NK-92 treated with Interleukin-12 subunit alpha and Interleukin-12 subunit beta, amount 100 ng/mL, for 24 hours (cell line): Measurements from ENCODE around the gene KIF5A.
"Not testable (repeated sequence)": the region's sequence is repeated elsewhere in the genome, so short reads cannot be mapped to it uniquely, and the experiment has no call there.

Experiments used
- DNase-seq: peaks from one replicate; lab custom pipeline; 2025; lab: John Stamatoyannopoulos, UW

KIF5A gene

DNA sequence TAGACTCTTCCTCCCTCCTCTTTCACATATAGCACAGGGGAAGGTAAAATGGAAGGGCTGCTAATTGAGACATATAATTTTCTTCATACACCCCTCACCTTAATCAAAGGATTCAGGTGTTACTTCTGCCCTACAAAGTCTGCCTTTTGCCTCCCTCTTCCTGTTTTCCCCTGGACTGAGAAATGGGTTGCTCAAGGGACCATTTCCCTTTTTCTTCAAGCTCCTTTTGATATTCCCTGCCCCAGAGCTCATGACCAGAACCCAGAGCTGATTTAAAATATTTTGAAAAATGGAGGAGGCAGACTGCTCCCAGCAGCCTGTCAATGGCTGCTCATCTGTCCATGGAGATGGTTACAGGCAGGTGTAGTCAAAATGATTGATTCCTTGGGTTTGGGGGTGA, 34.8 kb downstream of the KIF5A start:
- DNase-seq = no peak

DNA sequence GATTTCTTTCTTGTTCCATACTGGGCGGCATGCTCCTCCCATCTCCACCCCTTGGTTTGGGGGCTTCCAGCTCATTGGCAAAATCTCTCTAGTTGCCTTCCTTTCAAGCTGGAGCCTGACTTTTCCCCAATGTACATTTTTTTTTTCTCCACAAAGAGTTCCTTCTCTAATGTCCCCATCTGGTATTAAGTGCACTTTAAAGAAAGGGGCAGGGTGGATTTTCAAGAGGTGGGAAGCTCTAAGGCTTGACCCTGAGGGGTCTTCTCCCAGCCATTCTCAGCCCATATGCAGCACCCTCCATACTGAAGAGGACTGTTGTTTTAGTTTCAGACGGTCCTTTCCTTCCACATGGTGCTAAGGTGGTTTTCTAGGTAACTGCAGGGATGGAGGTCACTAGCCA, 35.3 kb downstream of the KIF5A start:
- no peak for DNase-seq

- DNase-seq = no peak
Measured at GRCh38 chr12:57586128-57586527, 36.3 kb downstream of the KIF5A start.

DNA sequence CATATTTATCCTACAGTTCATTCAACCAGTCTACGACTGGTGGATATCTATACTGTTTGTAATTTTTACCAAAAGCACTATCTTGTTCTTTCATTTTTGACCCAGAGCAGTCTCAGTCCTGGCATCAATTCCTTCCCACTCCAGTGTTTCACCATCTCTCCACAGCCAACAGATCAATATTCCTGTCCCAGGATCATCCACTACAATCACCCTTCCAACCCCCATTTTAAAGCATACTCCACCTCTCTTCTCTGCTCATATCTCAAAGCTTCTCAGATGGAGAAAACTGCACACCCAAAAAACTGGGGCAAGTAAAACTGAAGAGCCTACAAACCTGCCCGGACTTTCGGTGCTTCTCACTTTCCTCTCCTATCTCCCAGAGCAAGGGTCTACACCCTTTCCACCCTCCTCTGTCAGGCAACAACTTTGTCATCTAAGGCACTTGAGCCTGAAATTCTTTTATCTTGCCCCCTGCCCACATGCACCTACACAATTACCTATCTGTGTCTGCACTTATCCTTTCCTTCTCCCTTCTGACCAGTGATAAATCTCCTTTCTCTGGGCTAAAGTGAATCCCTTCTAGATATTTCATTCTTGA, 37.1 kb downstream of the KIF5A start:
- no peak for DNase-seq

DNA sequence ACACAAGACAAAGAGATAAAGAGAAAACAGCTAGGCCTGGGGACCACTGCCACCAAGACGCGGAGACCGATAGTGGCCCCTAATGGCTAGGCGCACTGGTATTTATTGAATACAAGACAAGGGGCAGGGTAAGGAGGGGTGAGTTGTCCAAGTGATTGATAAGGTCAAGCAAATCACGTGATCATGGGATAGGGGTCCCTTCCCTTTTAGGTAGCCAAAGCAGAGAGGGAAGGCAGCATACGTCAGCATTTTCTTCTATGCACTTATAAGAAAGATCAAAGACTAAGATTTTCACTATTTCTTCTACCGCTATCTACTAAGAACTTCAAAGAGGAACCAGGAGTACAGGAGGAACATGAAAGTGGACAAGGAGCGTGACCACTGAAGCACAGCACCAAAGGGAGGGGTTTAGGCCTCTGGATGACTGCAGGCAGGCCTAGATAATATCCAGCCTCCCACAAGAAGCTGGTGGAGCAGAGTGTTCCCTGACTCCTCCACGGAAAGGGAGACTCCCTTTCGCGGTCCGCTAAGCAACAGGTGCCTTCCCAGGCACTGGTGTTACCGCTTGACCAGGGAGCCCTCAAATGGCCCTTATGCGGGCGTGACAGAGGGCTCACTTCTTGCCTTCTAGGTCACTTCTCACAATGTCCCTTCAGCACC, 39.2 kb downstream of the KIF5A start:
- not testable (repeated sequence) for DNase-seq

GRCh38 chr12:57590479-57590863, 40.6 kb downstream of the KIF5A start:
- no peak for DNase-seq

DNA sequence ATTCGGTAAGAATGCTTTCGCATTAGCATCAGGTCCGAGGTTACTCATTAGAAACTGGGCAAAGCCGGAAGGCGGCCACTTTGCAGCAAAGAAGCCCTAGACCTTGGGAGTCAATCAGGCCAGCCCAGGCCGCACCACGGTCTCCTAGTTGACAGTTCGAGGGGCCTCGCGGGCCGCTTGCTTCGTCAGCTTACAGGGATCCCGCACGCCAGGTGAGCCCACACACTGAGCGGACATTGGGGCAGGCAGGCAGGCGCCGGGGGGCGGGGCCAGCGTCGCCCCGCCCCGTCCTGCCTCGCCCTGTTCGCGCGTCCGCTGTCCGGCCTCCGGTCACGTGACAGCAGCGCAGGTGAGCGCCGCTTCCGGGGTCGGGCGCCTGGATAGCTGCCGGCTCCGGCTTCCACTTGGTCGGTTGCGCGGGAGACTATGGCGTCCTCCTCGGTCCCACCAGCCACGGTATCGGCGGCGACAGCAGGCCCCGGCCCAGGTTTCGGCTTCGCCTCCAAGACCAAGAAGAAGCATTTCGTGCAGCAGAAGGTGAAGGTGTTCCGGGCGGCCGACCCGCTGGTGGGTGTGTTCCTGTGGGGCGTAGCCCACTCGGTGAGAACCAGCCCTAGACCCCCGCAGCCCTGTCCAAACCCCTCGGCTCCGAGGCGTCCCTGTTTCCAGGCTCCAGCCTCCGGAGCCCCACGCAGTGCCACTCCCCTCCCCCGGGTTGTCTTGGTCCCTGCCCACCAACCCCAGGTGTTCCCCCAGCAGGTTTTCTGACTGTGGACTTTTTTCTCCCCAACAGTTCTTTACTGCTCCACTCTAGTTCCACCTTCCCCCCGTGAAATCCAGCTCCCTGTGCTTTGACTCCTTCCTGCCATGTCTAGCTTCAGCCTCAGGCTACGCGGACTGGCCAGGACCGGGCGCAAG, 41.3 kb downstream of the KIF5A start, which contains the start of gene PIP4K2C:
Gene PIP4K2C, plus strand, starts transcription at position 329 of the 918 bp plus-strand sequence. Its CDS starts 98 bp downstream, at position 427.
- peak; percentile 69 for DNase-seq

DNA sequence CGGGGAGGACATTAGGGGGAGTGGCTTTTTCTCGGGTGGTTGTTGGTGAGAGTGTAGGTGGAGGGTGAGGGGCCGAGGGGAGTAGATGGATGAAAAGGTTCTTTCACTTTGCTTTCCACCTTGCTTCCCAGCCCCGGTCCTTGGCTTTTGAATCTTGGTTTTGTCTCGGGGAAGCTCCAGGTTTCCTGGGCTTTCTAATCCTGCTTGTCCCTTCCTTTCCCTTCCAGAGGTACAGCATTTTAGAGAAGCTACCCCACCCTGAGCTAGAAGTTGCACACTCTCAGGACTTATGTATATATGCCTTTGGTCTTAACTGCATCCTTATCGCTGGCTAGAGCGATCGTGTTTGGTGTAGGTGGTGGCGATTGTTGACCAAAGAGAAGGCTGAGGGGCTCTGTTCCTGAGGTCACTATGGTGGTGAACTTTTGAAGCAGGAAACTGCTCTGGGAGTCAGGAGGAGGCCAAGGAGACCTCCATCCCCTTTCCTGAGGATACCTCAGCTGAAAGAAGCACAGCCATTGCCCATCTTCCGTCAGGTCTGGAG, 42.0 kb downstream of the KIF5A start:
- no peak for DNase-seq

DNA sequence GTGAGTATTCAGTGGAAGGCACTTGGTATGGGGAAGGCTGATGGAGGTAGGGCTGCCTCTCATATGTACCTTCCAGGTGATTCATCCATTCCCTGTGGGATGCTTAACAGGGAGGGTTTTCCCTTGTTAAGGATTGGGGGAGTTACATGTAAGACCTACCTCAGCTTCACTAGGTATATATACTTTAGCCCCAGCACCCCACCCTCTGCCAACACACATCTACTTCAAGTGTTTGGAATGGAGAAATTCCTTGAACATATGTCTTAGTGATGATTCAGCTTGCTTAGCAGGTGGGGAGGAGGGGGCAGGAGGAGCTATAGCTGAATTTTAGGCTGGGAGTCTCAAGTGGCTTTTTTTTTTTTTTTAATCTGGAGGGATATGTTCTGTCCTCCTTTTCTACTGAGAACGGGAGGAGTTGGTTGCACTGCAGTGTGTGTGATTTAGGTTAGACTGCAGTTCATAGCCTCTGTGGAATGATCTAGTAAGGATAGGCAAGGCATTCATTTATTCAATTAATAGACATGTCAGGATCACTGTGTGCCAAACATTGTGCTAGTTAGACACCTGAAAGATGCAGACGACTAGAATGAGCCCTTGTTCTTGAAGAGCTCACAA, 42.8 kb downstream of the KIF5A start:
- DNase-seq = no peak

DNA sequence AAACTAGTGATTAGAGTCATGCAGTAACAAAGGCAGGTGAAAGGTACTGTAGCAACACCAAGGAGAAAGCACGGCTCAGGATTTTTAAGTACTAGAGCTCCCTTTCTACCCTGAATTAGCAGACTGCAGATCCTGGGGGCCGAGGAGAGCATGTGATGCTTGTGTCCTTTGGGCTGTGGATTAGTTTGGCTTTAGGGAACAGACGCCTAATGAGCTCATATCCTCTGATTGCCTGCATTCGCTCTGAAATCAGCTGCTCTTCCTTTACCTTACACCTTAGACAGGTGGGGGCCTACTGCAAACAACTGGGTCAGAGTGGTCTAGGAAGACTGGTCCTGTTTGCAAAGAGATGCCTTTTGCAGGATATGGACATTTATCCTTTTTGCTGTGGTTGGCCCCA, 43.3 kb downstream of the KIF5A start:
- no peak for DNase-seq

DNA sequence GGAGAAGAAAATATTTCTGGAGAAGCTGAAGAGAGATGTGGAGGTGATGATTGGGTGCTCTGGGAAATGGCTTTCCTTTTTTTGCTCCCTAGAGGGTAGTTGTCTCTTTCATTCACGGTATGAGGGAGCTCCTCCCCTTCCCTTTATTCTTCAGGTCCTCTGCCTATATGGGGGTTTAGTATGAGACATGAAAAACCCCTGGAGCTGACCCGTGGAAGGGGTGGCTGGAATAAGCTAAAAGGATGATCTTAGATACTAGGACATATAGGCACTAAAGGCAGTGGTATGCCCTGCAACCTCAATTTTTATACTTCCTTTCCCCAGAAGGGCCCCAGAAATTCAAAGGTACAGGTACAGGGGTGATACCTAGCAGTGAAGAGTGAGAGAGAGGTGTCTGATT, 50.6 kb downstream of the KIF5A start:
- DNase-seq = no peak

- DNase-seq = no peak
Measured at GRCh38 chr12:57602544-57602943, 52.7 kb downstream of the KIF5A start.

DNA sequence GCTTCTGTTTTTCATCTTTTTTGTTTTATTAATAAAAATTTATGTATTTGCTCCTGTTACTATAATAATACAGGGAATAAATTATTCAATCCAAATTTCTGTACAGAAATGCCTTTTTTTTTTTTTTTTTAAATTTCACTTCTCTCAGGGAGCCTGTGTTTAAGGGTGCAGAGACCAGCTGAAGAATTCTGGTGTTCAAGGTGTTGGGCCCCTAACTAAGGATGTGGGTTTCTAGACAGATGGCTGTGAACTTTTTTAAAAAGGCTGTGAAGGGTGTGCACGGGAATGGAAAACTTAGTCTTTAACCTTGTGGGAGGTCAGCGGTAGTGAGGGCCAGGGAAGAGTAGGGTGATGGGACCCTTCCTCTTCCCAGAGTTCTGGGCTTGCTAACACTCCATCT, 53.5 kb downstream of the KIF5A start:
- no peak for DNase-seq

DNA sequence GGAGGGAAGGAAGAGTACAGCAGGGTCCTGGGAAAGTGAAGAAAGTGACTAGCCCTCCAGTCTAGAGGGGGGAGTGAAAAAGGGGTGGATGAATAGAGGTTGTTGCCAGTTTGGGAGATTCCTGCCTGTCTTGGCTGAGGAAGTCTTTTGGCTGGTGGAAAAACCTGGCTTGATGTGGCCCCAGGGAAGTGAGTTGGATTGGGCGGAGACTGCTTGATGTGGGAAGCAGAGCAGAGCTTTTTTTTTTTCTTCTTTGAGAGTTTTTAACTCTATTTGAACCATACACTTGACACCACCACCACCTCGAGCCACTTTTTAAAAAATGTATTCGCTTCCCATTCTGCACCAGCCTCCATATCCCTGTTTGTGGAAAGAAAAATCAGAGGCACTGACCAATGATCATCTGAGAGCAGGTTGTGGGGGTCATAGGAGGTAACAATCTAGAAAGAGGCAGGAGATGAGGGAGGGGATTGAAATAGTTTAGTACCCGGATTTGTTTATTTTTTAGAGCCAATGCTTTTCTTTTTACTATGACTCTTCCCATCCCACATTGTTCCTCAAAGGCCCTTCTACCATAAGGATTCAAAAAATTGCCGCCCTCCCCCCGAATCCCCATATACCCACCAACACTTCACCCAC, 54.1 kb downstream of the KIF5A start:
- no peak for DNase-seq

DNA sequence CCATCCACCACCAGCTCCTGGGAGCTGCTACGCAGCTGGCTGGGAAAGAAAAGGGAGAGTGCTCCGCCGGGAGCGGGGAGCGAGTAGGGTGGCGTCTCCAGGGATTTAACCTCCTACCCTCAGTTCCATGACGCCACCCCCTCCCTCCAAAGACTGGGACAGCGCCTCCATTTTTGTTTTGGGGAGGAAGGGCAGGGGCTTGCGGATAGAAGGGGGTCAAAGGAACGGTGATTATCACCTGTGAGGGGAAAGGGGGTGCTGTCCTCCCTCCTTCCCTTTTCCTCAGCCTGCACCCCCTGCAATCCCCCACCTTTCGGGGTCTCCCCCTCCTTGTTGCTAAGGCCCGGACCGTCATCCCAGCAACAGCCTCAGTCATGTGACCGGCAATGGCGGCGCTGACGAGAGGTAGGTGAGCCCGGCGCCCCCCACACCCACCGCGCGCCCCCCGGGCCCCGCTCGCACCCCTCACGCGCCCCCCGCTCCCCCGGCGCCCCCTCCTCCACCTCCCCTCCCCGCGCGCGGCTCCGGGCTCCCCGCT, 54.7 kb downstream of the KIF5A start, which contains the start of gene DTX3:
Gene DTX3, plus strand, starts transcription at position 371 of the 538 bp plus-strand sequence. CDS start 1,694 bp downstream, outside the sequence.
- DNase-seq = peak; percentile 6

DNA sequence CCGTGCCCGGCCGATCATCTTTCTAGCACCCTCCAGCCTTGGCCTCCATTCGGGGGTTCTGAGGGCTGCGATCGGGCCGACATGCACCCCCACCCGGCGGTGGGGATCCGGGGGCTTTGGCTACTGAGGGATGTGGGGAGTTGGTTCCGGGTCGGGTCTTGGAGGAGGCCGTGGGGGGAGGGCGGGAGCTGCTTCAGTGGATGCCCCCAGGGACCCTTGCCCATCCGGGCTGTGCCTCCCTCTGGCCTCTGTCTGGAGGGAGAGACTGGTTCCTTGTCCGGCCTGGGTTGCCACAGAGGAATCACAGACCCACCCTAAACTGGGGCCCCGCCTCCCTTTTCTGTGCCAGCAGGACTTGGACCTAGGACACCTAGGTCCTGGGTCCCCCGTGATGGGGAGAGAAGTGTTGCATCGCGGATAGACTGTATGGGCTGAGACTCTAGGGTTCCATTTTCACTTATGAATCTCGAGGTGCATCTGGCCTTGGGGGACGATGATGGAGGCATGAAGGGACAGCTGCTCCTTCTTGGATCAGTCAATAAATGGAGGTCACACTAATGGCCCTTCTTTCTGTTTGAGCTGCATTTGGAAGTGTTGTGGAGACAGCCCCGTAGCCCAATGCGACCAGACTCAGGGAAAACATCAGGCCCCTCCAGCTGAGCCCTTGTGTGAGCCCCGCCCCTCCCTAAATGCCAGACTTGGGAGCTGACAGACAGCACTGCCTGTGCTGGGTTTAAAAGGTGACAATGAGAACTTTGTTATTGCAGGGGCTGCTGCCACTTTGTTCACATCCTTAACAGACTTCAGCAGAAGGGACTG, 55.4 kb downstream of the KIF5A start:
- DNase-seq = no peak

GRCh38 chr12:57605811-57606311, 56.0 kb downstream of the KIF5A start:
- DNase-seq = no peak

- no peak for DNase-seq
Measured at GRCh38 chr12:57606399-57606798, 56.6 kb downstream of the KIF5A start.

- DNase-seq = no peak
Measured at GRCh38 chr12:57606821-57607220, 57.0 kb downstream of the KIF5A start.
